GM13977 (cell line): ENCODE data around the gene GCHFR.

Experiments
- DNase-seq: peaks from one replicate; pipeline ENCODE4 v3.0.0; 2012; ENCODE audit warnings: low spot score
- CTCF ChIP-seq: IDR thresholded peaks from 2 replicates; pipeline ENCODE4 v1.5.1; 2012; ENCODE audit warnings: mild to moderate bottlenecking, control low read depth; ENCODE audit not compliant: insufficient read depth; ENCODE audit errors: extremely low read depth, missing control alignments
- in situ Hi-C: fragments of 300-500 bp; cut with MboI; formaldehyde crosslinking; loops from one replicate; pipeline ENCODE4 v1.12.0; 2022; ENCODE audit warnings: low sequenced_read_pairs, low pct_unique_long_range_greater_than_20kb, mixed read lengths, inconsistent platforms; ENCODE audit not compliant: unreplicated experiment

The GCHFR gene

GRCh38 chr15:40751745-40752144 lies 12.1 kb upstream of the GCHFR start:
- TF ChIP-seq CTCF = no peak
- no peak for DNase-seq
- in situ Hi-C loops = no loop called here

DNA sequence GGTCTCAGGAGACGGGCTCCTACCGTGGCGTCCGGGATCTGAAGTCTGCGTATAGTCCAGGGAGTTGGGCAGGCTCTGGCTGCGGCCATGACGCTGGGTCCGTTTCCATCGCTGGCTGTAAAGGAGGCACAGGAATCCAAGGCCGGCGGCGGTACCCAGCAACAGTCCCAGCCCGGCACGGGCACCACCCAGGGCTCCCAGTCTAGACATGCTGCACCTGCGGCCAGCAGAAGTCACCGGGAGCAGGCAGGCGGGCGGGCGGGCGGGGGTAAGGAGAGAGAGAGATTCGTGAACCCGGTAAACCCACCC lies 9.3 kb upstream of the GCHFR start:
- in situ Hi-C loops = no loop called here
- no peak for TF ChIP-seq CTCF
- no peak for DNase-seq

DNA sequence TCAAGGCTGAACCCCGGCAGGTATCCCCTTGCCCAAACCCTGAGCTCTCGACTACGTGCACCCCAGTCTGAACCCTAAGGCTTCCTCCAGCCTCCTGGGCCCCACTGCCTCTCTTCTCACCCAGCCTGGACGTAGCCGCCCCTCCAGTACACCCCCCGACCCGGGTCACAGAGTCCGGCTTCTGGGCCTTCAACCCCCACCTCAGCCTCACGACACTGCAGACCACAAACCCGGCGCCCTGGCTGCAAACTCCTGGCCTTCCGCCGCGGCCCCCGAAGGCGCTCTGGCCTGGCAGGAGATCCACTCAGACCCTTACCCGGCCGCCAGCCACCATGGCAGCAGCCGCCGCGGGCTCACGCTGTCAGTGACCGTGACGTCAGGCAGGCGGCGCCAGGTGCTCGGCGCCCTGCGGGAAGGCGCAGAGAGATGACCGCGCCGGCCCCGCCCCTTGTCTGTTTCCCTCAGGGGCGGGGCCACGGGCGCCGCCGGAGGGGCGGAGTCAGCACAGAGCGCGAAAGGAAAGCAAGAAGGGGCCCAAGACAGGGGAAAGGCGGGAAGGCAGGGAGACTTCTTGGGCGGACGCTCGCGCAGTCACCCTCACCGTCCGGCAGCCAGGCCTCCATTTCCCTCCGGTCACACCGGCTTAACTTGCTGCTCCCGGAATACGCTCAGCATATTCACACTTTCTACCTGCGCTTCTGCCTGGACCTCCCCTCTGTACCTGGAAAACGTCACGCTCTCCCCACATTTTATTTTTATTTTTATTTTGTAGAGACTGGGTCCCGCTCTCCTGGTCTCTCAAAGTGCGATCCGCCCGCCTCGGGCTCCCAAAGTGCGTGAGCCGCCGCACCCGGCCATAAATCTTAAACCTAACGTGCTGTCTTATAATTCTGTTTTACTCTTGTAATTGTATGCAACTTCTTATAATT lies 8.7 kb upstream of the GCHFR start, which contains the start of gene RMDN3:
TSS of gene RMDN3 (minus strand) at position 372 of the 929 bp plus-strand sequence. CDS start 471 bp downstream, outside the sequence.
- in situ Hi-C loops = no loop called here
- no peak for TF ChIP-seq CTCF
- peak; percentile 95 for DNase-seq

GRCh38 chr15:40755812-40756208 lies 8.1 kb upstream of the GCHFR start:
- in situ Hi-C loops = no loop called here
- no peak for TF ChIP-seq CTCF
- no peak for DNase-seq

DNA sequence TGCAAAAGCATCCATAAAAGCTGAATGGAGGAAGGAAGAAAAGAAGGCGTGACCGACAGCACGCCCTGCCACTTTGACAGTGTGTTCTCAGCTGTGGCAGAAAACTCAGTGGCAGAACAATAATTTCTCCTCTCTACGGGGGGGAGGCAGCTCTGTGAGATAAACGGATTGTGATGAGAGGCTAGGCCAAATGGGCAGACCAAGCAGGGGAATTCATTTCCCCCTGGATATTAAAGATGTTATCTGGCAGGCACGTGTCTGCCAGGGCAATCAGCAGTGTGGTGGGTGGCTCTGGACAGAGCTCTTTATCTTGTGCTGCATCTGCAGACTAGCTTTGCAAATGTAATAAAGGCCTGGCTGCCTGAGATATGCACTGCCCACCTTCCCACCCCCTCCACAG lies 6.9 kb upstream of the GCHFR start:
- TF ChIP-seq CTCF = no peak
- DNase-seq = no peak
- in situ Hi-C loops = no loop called here

- no peak for TF ChIP-seq CTCF
- DNase-seq = no peak
- in situ Hi-C loops = no loop called here
These were observed 3.9 kb upstream of the GCHFR start for GRCh38 chr15:40759961-40760360.
